Activated naive CD8-positive, alpha-beta T cell treated with anti-CD3 and anti-CD28 coated beads, Interleukin-2, amount 10 ng/mL, durations not matched to agents 7 days and 5 days (primary cell): ENCODE data around the gene FBN1. TPM values are rescaled to one million over a fixed set of nuclear protein-coding genes. Genes with fewer than 3 reads are reported as not detected.

Experiments
- ATAC-seq: fragments of 150-1000 bp; cut with Tn5 transposase; one replicate; pipeline ENCODE4 v1.10.0; 2021; ENCODE audit warnings: low read depth, moderate library complexity
- POLR2A ChIA-PET: fragments of 350-600 bp; sonication (Branson Sonifier 250); formaldehyde crosslinking; loops from one replicate; lab custom pipeline; 2021; ENCODE audit warnings: antibody characterized with exemption; lab: Charles Lee
- DNase-seq: peaks from one replicate; pipeline ENCODE4 v3.0.0; 2021
- H3K27ac Mint-ChIP-seq: one replicate; pipeline ENCODE4 v1.8.0; 2022; ENCODE audit warnings: mild to moderate bottlenecking, mixed read lengths
- H3K27me3 Mint-ChIP-seq: one replicate; pipeline ENCODE4 v1.8.0; 2022; ENCODE audit warnings: mild to moderate bottlenecking, moderate library complexity, mixed read lengths
- H3K36me3 Mint-ChIP-seq: one replicate; pipeline ENCODE4 v1.8.0; 2021; ENCODE audit warnings: mild to moderate bottlenecking, mixed read lengths
- H3K4me1 Mint-ChIP-seq: one replicate; pipeline ENCODE4 v1.8.0; 2021; ENCODE audit warnings: mixed read lengths
- H3K4me3 Mint-ChIP-seq: one replicate; pipeline ENCODE4 v1.8.0; 2022; ENCODE audit warnings: mild to moderate bottlenecking, moderate library complexity, mixed read lengths
- H3K9me3 Mint-ChIP-seq: one replicate; pipeline ENCODE4 v1.8.0; 2021; ENCODE audit warnings: mixed read lengths
- total RNA-seq, 2 experiments: library from RNA; stranded (reverse); gene quantifications; one replicate each; pipeline ENCODE4 v1.2.3, GENCODE V29; 2021

The FBN1 gene
- total RNA-seq, 2 experiments from 2014 or later = 0.43 to 0.75 TPM

DNA sequence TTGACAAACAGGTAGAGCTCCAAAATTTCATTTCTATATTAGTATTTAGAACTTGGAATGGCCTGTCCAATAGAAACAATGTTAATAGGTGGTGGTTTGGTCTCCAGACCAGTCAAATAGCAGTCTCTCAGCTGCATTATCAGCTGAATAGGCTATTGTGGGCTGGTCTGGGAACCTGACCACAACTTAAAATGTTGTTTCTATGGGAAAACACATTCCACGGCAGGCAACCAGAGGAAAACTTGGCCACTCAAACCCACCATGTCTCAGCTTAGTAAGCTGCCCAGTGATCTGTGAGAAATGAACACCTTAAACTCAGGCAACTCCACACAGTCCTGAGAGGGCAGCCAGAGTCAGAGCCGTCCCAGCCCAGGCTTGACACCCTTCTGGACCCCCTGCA lies 20.4 kb downstream of the FBN1 start:
- H3K9me3 Mint-ChIP-seq = no peaks in the 10 kb centered on the region
- H3K4me1 Mint-ChIP-seq = no peaks in the 10 kb centered on the region
- ATAC-seq (no peak), DNase-seq (no peak)
- POLR2A ChIA-PET = no interaction called here
- H3K27me3 Mint-ChIP-seq = peaks cover 12% of the 10 kb centered on the region
- H3K36me3 Mint-ChIP-seq = no peaks in the 10 kb centered on the region
- no peak overlapping the region for H3K27ac Mint-ChIP-seq
- no peak overlapping the region for H3K4me3 Mint-ChIP-seq

GRCh38 chr15:48624700-48625099 lies 20.8 kb downstream of the FBN1 start:
- Mint-ChIP-seq H3K27ac (no peak overlapping the region), H3K36me3 (no peaks in the 10 kb centered on the region), H3K9me3 (no peaks in the 10 kb centered on the region), H3K4me1 (no peaks in the 10 kb centered on the region), H3K27me3 (peaks cover 10% of the 10 kb centered on the region), H3K4me3 (no peak overlapping the region)
- no peak for DNase-seq
- ATAC-seq = no peak
- POLR2A ChIA-PET = no interaction called here

DNA sequence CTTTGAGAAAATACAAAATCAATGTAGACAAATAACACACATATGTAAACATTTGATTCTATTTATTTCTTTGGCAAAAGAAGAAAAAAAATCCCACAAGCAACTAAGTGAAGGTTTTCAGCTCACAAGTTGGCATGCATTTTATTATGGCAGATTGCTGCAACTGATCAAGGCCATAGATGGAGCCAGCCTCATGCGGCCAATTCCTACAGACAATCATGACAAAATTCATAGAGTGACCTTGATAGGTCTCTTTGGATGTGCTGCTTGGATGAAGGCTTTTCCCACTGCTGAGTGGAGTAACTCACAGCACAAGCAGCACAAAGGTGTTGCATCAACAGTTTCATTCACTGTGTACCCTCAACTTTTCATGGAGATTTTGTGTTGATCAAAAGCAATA lies 22.1 kb downstream of the FBN1 start:
- H3K36me3 Mint-ChIP-seq = no peaks in the 10 kb centered on the region
- DNase-seq (no peak), ATAC-seq (no peak)

GRCh38 chr15:48622237-48622636 lies 23.3 kb downstream of the FBN1 start:
- Mint-ChIP-seq H3K4me1 (no peaks in the 10 kb centered on the region), H3K9me3 (no peaks in the 10 kb centered on the region), H3K27me3 (peaks cover 5% of the 10 kb centered on the region), H3K4me3 (no peak overlapping the region), H3K36me3 (no peaks in the 10 kb centered on the region), H3K27ac (no peak overlapping the region)
- no peak for ATAC-seq
- POLR2A ChIA-PET = no interaction called here
- no peak for DNase-seq

More for the DNA sequence above, 22.1 kb downstream of the FBN1 start:
- Mint-ChIP-seq H3K4me3 (no peak overlapping the region), H3K27me3 (peaks cover 9% of the 10 kb centered on the region), H3K9me3 (no peaks in the 10 kb centered on the region), H3K27ac (no peak overlapping the region), H3K4me1 (no peaks in the 10 kb centered on the region)
- POLR2A ChIA-PET = no interaction called here

DNA sequence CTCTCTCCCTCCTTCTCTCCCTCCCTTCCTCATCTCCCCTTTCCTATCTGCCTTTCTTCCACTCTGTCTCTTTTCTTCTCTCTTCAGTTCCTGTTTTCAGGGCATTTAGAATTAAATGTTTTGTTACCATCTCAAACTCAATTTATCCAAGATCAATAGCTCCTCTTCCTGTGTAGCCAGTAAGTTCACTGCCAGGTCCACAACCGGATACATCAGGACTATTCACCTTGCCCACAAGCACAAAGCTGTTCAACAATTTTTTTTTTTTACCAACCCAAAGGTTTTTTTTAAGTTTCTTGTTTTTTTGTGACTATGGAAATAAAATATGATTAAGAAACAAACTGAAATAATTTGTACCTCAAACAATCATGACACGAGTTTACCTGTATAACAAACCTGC lies 26.1 kb downstream of the FBN1 start:
- POLR2A ChIA-PET = no interaction called here
- no peaks in the 10 kb centered on the region for H3K36me3 Mint-ChIP-seq
- no peak overlapping the region for H3K27ac Mint-ChIP-seq
- H3K9me3 Mint-ChIP-seq = no peaks in the 10 kb centered on the region
- H3K27me3 Mint-ChIP-seq = peaks cover 2% of the 10 kb centered on the region
- no peak for ATAC-seq
- H3K4me3 Mint-ChIP-seq = no peak overlapping the region
- H3K4me1 Mint-ChIP-seq = no peaks in the 10 kb centered on the region
- no peak for DNase-seq

DNA sequence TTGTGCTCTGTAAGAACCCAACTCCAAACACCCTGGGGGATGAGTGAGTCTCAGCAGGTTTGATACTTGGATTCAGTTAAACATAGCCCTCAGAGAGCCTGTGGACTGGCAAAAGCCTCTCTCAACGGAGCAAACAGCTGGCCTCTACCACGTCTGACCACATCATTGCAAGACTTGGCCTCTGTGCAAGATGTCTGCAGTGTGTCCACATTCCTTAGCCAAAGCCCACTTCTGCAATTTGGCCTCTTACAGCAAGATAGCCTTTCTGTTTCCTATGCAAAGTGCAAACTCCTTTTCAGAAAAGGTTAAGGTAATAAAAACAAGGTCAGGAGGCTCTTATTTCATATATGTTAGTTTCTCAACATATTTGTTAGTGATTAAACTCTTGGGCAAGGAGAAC lies 27.9 kb downstream of the FBN1 start:
- Mint-ChIP-seq H3K4me3 (no peak overlapping the region), H3K27ac (no peak overlapping the region), H3K4me1 (no peaks in the 10 kb centered on the region), H3K9me3 (no peaks in the 10 kb centered on the region), H3K27me3 (peaks cover 2% of the 10 kb centered on the region), H3K36me3 (no peaks in the 10 kb centered on the region)
- DNase-seq (no peak), ATAC-seq (no peak)
- POLR2A ChIA-PET = no interaction called here

GRCh38 chr15:48616216-48616615 lies 29.3 kb downstream of the FBN1 start:
- no peak overlapping the region for H3K27ac Mint-ChIP-seq
- H3K9me3 Mint-ChIP-seq = no peaks in the 10 kb centered on the region
- POLR2A ChIA-PET = no interaction called here
- DNase-seq (no peak), ATAC-seq (no peak)
- H3K27me3 Mint-ChIP-seq = peaks cover 2% of the 10 kb centered on the region
- H3K4me1 Mint-ChIP-seq = no peaks in the 10 kb centered on the region
- no peaks in the 10 kb centered on the region for H3K36me3 Mint-ChIP-seq
- no peak overlapping the region for H3K4me3 Mint-ChIP-seq

DNA sequence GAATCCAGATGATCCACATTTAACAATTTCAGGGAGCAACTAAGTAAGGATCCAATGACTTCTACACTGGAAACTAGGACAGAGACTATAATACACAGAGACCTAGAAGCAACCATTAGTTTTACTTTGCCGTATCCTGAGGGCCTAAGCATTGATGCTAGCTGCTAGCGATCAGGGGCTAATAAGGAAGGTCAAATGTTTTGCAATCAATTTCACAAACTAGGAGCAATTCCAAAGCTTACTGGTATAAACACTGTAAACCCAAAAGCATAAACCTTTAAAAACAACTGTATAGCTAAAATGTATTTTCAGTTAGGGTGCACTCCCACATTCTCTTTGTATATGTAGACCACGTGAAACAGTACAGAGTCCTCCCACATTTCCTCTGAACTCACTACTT lies 31.5 kb downstream of the FBN1 start:
- Mint-ChIP-seq H3K36me3 (no peaks in the 10 kb centered on the region), H3K27me3 (no peaks in the 10 kb centered on the region), H3K27ac (no peak overlapping the region), H3K4me3 (no peak overlapping the region), H3K9me3 (no peaks in the 10 kb centered on the region), H3K4me1 (no peaks in the 10 kb centered on the region)
- POLR2A ChIA-PET = no interaction called here
- DNase-seq (no peak), ATAC-seq (no peak)

GRCh38 chr15:48609486-48609885 lies 36.0 kb downstream of the FBN1 start:
- no peak for DNase-seq
- H3K27ac Mint-ChIP-seq = no peak overlapping the region

GRCh38 chr15:48607846-48608245 lies 37.7 kb downstream of the FBN1 start:
- DNase-seq (no peak), ATAC-seq (no peak)
- H3K9me3 Mint-ChIP-seq = no peaks in the 10 kb centered on the region
- POLR2A ChIA-PET = no interaction called here
- no peaks in the 10 kb centered on the region for H3K36me3 Mint-ChIP-seq
- H3K4me1 Mint-ChIP-seq = no peaks in the 10 kb centered on the region
- H3K27ac Mint-ChIP-seq = no peak overlapping the region
- peaks cover 5% of the 10 kb centered on the region for H3K27me3 Mint-ChIP-seq
- H3K4me3 Mint-ChIP-seq = no peak overlapping the region

More at GRCh38 chr15:48609486-48609885, 36.0 kb downstream of the FBN1 start:
- H3K4me1 Mint-ChIP-seq = no peaks in the 10 kb centered on the region
- POLR2A ChIA-PET = no interaction called here
- peaks cover 5% of the 10 kb centered on the region for H3K27me3 Mint-ChIP-seq
- no peak for ATAC-seq
- no peak overlapping the region for H3K4me3 Mint-ChIP-seq
- H3K9me3 Mint-ChIP-seq = no peaks in the 10 kb centered on the region
- no peaks in the 10 kb centered on the region for H3K36me3 Mint-ChIP-seq

DNA sequence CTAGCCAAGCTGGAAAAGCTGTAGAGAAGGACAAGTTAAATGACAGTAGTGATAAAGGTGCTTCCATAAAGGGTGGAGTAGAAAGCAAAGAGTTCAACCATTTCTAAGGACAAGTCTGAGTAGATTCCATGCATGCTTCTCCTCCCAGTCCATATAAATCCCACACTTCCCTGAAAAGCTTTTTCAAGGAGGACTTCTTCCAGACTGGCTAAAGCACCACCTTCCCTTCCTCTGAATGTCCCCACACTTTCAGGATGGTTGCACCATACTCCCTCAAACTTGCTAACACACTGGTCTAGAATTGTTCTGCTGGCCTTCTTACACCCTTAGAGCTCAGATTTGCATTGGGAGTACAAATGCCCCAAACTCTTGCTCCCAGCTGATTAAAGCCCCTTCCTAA lies 40.9 kb downstream of the FBN1 start:
- Mint-ChIP-seq H3K36me3 (no peaks in the 10 kb centered on the region), H3K4me3 (no peak overlapping the region), H3K27ac (no peak overlapping the region), H3K4me1 (no peaks in the 10 kb centered on the region), H3K9me3 (no peaks in the 10 kb centered on the region), H3K27me3 (peaks cover 5% of the 10 kb centered on the region)
- POLR2A ChIA-PET = no interaction called here
- ATAC-seq (no peak), DNase-seq (no peak)

DNA sequence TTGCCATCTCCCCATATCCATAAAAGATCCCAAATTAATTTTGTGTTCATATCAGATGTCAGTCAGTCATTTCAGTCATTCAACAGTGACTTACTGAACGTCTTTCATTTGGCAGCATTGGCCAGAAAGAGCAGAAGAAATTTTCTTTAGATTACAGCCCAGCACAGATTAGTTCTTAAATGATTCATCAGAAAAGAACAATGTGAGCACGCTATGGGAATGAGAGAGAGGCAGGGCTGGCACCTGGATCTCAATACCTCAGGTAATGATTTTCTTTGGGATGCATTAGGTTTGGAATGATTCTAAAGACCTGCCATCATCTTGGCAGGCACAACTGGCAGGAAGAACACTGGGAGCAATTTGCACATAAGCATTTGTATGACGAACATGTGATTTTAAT lies 41.6 kb downstream of the FBN1 start:
- Mint-ChIP-seq H3K4me3 (no peak overlapping the region), H3K27me3 (peaks cover 5% of the 10 kb centered on the region), H3K27ac (no peak overlapping the region), H3K9me3 (no peaks in the 10 kb centered on the region), H3K36me3 (no peaks in the 10 kb centered on the region), H3K4me1 (no peaks in the 10 kb centered on the region)
- no peak for DNase-seq
- ATAC-seq = no peak
- POLR2A ChIA-PET = no interaction called here

- H3K4me3 Mint-ChIP-seq = no peak overlapping the region
- no peaks in the 10 kb centered on the region for H3K4me1 Mint-ChIP-seq
Measured at GRCh38 chr15:48603123-48603500, 42.4 kb downstream of the FBN1 start.

GRCh38 chr15:48602358-48603122 lies 43.0 kb downstream of the FBN1 start:
- Mint-ChIP-seq H3K4me3 (no peak overlapping the region), H3K4me1 (no peaks in the 10 kb centered on the region), H3K27me3 (peaks cover 5% of the 10 kb centered on the region), H3K9me3 (no peaks in the 10 kb centered on the region), H3K27ac (no peak overlapping the region), H3K36me3 (no peaks in the 10 kb centered on the region)
- POLR2A ChIA-PET = no interaction called here
- DNase-seq (no peak), ATAC-seq (no peak)

More at GRCh38 chr15:48603123-48603500, 42.4 kb downstream of the FBN1 start:
- POLR2A ChIA-PET = no interaction called here
- no peak for ATAC-seq
- H3K9me3 Mint-ChIP-seq = no peaks in the 10 kb centered on the region
- no peaks in the 10 kb centered on the region for H3K36me3 Mint-ChIP-seq
- no peak overlapping the region for H3K27ac Mint-ChIP-seq
- no peak for DNase-seq
- peaks cover 5% of the 10 kb centered on the region for H3K27me3 Mint-ChIP-seq
